Measurements from ENCODE around the gene SIK1. TPM values are rescaled to one million over a fixed set of nuclear protein-coding genes. Genes with fewer than 3 reads are reported as not detected.
A peak's percentile ranks its signal among the peaks of the same experiment; 100 is the strongest.

SIK1 gene
- polyA plus RNA-seq, 2 of the 4 experiments (the other 2 are of a cell fraction) = 12.2 to 74.0 TPM

DNA sequence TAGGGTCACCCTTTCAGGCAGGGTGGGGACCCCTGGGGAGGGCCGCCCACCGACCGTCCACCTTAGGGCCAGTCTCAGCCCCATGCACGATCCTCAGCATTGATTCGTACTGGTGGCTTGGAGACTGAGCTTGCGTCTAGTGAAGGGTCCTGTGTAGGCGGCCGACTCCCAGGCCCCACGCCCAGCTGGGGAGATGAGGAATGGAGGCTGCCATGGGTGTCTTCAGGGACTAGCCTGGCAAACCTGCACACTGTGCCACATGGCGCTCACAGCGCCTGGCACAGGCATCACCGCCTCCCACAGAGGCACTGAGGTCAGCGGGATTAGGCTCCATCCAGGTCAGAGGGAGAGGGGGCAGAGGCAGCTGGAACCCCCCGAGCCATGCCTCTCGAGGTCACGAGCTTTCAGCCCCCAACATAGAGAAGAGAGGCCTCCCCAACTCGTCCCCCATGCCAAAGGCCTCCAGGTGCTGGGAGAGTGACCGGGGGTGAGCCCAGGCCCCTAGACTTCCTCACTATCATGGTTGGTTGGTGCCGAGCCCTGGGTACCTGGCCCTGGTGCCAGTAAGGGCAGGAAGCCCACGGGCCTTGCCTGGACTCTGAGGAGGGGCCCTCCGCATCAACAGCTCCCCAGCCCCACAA, 51.0 kb downstream of the SIK1 start:
- POLR2A ChIA-PET = no interaction called here
- no peak for DNase-seq (ENCODE audit: low read depth in 1 of 2, low spot score in 1 of 2)
- FAIRE-seq = no peak
- H3K4me1 ChIP-seq = no peaks in the 10 kb centered on the region
- CTCF ChIA-PET = interaction anchor here (1.6 kb wide), 1 partner anchor 14 kb away, joined by 3 read pairs; no protein-coding TSS in a partner anchor
- no peak overlapping the region for H3K4me3 ChIP-seq
- TF ChIP-seq POLR2A (IDR thresholded peaks at IDR 0.05; ENCODE audit: low read length) = no peak
- TF ChIP-seq E2F6 (IDR thresholded peaks at IDR 0.05; ENCODE audit: borderline replicate concordance, low read depth) = no peak
- TF ChIP-seq FOXS1 (CRISPR knock-in tag; IDR thresholded peaks at IDR 0.05) = no peak
- TF ChIP-seq, protein P1, sequence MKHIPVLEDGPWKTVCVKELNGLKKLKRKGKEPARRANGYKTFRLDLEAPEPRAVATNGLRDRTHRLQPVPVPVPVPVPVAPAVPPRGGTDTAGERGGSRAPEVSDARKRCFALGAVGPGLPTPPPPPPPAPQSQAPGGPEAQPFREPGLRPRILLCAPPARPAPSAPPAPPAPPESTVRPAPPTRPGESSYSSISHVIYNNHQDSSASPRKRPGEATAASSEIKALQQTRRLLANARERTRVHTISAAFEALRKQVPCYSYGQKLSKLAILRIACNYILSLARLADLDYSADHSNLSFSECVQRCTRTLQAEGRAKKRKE (CRISPR knock-in tag; IDR thresholded peaks at IDR 0.05; ENCODE audit: low read depth) = no peak
- TF ChIP-seq MAFK (IDR thresholded peaks at IDR 0.05; ENCODE audit: partially characterized antibody) = no peak
- no peak for TF ChIP-seq MAZ (IDR thresholded peaks at IDR 0.05; ENCODE audit: borderline replicate concordance, low read depth, low read length)
- TF ChIP-seq MAX (IDR thresholded peaks at IDR 0.05) = no peak
- TF ChIP-seq NFE2L2 (conservative IDR thresholded peaks at IDR 0.05; ENCODE audit: low read length) = no peak
- TF ChIP-seq FOSB (CRISPR knock-in tag; IDR thresholded peaks at IDR 0.05) = no peak
- no peak for TF ChIP-seq HOXB13 (CRISPR knock-in tag; IDR thresholded peaks at IDR 0.05; ENCODE audit: low read depth)
- no peak for TF ChIP-seq HDAC2 (IDR thresholded peaks at IDR 0.05)
- no peak for TF ChIP-seq RNF2 (IDR thresholded peaks at IDR 0.05; ENCODE audit: borderline replicate concordance, low read depth)
- TF ChIP-seq JUN (IDR thresholded peaks at IDR 0.05) = no peak
- H3K27ac ChIP-seq = no peak overlapping the region
- no peak overlapping the region for H3K4me2 ChIP-seq
- no CpG with 5 or more reads among the region's 21 CpGs for WGBS (ENCODE audit: missing lambda C conversion rate)
- no peaks in the 10 kb centered on the region for H3K9me3 ChIP-seq
- ATAC-seq = no peak

GRCh38 chr21:43375006-43375836, 51.7 kb downstream of the SIK1 start:
- no peak for FAIRE-seq
- ChIA-PET CTCF (interaction anchor here (1.6 kb wide), 1 partner anchor 13 kb away, joined by 3 read pairs; no protein-coding TSS in a partner anchor), POLR2A (no interaction called here)
- TF ChIP-seq NFE2L2 (conservative IDR thresholded peaks at IDR 0.05; ENCODE audit: low read length) = no peak
- no peak for TF ChIP-seq SREBF2 (IDR thresholded peaks at IDR 0.05)
- no peak for TF ChIP-seq SMC3 (IDR thresholded peaks at IDR 0.05)
- no peak for TF ChIP-seq HOXB13 (CRISPR knock-in tag; IDR thresholded peaks at IDR 0.05; ENCODE audit: low read depth)
- TF ChIP-seq MYC (IDR thresholded peaks at IDR 0.05; ENCODE audit: borderline replicate concordance, low read length) = no peak
- no peak for TF ChIP-seq JUN (IDR thresholded peaks at IDR 0.05)
- TF ChIP-seq CHD4 (IDR thresholded peaks at IDR 0.05; ENCODE audit: borderline replicate concordance) = no peak
- TF ChIP-seq FOSB (CRISPR knock-in tag; IDR thresholded peaks at IDR 0.05) = no peak
- TF ChIP-seq, protein P2, sequence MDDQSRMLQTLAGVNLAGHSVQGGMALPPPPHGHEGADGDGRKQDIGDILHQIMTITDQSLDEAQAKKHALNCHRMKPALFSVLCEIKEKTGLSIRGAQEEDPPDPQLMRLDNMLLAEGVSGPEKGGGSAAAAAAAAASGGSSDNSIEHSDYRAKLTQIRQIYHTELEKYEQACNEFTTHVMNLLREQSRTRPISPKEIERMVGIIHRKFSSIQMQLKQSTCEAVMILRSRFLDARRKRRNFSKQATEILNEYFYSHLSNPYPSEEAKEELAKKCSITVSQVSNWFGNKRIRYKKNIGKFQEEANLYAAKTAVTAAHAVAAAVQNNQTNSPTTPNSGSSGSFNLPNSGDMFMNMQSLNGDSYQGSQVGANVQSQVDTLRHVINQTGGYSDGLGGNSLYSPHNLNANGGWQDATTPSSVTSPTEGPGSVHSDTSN (IDR thresholded peaks at IDR 0.05) = no peak
- TF ChIP-seq CHD2 (IDR thresholded peaks at IDR 0.05; ENCODE audit: low read length, partially characterized antibody) = no peak
- no peak for TF ChIP-seq RNF2 (IDR thresholded peaks at IDR 0.05; ENCODE audit: borderline replicate concordance, low read depth)
- TF ChIP-seq PHF8 (IDR thresholded peaks at IDR 0.05; ENCODE audit: borderline replicate concordance, low read depth) = no peak
- no peak for TF ChIP-seq HEYL (CRISPR knock-in tag; IDR thresholded peaks at IDR 0.05)
- no peak for TF ChIP-seq NR3C1 (IDR thresholded peaks at IDR 0.05)
- TF ChIP-seq, protein P3, sequence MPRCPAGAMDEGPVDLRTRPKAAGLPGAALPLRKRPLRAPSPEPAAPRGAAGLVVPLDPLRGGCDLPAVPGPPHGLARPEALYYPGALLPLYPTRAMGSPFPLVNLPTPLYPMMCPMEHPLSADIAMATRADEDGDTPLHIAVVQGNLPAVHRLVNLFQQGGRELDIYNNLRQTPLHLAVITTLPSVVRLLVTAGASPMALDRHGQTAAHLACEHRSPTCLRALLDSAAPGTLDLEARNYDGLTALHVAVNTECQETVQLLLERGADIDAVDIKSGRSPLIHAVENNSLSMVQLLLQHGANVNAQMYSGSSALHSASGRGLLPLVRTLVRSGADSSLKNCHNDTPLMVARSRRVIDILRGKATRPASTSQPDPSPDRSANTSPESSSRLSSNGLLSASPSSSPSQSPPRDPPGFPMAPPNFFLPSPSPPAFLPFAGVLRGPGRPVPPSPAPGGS (IDR thresholded peaks at IDR 0.05) = no peak
- TF ChIP-seq POLR2A (IDR thresholded peaks at IDR 0.05; ENCODE audit: low read length) = no peak
- Histone ChIP-seq H3K27ac (peak overlapping the region in 1 of 2 experiments; percentile 21; a peak in 2 of 6 replicates), H3K4me3 (no peak overlapping the region), H3K4me1 (no peaks in the 10 kb centered on the region), H3K9me3 (no peaks in the 10 kb centered on the region), H3K4me2 (no peak overlapping the region)
- 86% methylated on average over 14 of the region's 17 CpGs for WGBS (ENCODE audit: missing lambda C conversion rate)
- no peak for DNase-seq (ENCODE audit: low read depth in 1 of 2, low spot score in 1 of 2)
- ATAC-seq = no peak

Data from A549 (cell line).